HG02642 (cell line): ENCODE results near the gene TMEM263.
"Not testable (repeated sequence)": the region's sequence is repeated elsewhere in the genome, so short reads cannot be mapped to it uniquely, and the experiment has no call there.

Experiments used
- ATAC-seq: cut with Tn5 transposase; IDR thresholded peaks from one replicate; pipeline ENCODE4 v1.9.1; 2021; ENCODE audit warnings: mild to moderate bottlenecking; ENCODE audit not compliant: unreplicated experiment, poor library complexity

The TMEM263 gene

GRCh38 chr12:106982229-106982628 is 26.5 kb downstream of the TMEM263 start:
- ATAC-seq = no peak

- no peak for ATAC-seq
These were observed 29.0 kb downstream of the TMEM263 start for GRCh38 chr12:106984588-106985137.

GRCh38 chr12:106985479-106985878 is 29.8 kb downstream of the TMEM263 start:
- no peak for ATAC-seq

GRCh38 chr12:106986135-106986534 is 30.4 kb downstream of the TMEM263 start:
- no peak for ATAC-seq

- peak; percentile 95 for ATAC-seq
These were observed 31.1 kb downstream of the TMEM263 start, which contains the start of gene MTERF2 for GRCh38 chr12:106986625-106987389. MTERF2 (minus strand) TSS chr12:106987146; CDS start chr12:106978714, 8,432 bp downstream.

GRCh38 chr12:106987846-106988245 is 32.1 kb downstream of the TMEM263 start:
- no peak for ATAC-seq

- ATAC-seq = no peak
These were observed 39.0 kb downstream of the TMEM263 start for GRCh38 chr12:106994579-106995220.

- not testable (repeated sequence) for ATAC-seq
These were observed 40.4 kb downstream of the TMEM263 start for GRCh38 chr12:106996102-106996501.

- ATAC-seq = no peak
These were observed 42.2 kb downstream of the TMEM263 start for GRCh38 chr12:106997916-106998315.

- no peak for ATAC-seq
These were observed 43.7 kb downstream of the TMEM263 start for GRCh38 chr12:106999446-106999845.

GRCh38 chr12:107002665-107003064 is 47.0 kb downstream of the TMEM263 start:
- not testable (repeated sequence) for ATAC-seq

- ATAC-seq = no peak
These were observed 51.7 kb downstream of the TMEM263 start for GRCh38 chr12:107007411-107007810.

- no peak for ATAC-seq
These were observed 55.8 kb downstream of the TMEM263 start for GRCh38 chr12:107011519-107011918.

- ATAC-seq = no peak
These were observed 57.2 kb downstream of the TMEM263 start for GRCh38 chr12:107012736-107013425.

- ATAC-seq = no peak
These were observed 58.3 kb downstream of the TMEM263 start for GRCh38 chr12:107014055-107014454.

- ATAC-seq = no peak
These were observed 61.3 kb downstream of the TMEM263 start for GRCh38 chr12:107017042-107017441.

GRCh38 chr12:107019546-107019945 is 63.8 kb downstream of the TMEM263 start:
- no peak for ATAC-seq
